HEK293 (cell line): ENCODE measurements around the gene LHX4.

Source experiments
- CTCF ChIA-PET: fragments of 350-600 bp; formaldehyde crosslinking; extraction: SDS; loops from one replicate; lab custom pipeline; 2021; ENCODE audit warnings: antibody characterized with exemption; lab: Yijun Ruan, JAX
- POLR2A ChIA-PET: fragments of 300-600 bp; formaldehyde crosslinking; extraction: SDS; loops from one replicate; lab custom pipeline; 2020; ENCODE audit warnings: antibody characterized with exemption, inconsistent platforms; lab: Yijun Ruan, JAX
- H3K27ac ChIP-seq: fragments of 200-500 bp; sonication (Bioruptor generic); 2 replicates; pipeline ENCODE4 v1.5.1; 2014; ENCODE audit warnings: low read depth, low read length, control low read depth, inconsistent platforms; ENCODE audit errors: extremely low read depth
- H3K36me3 ChIP-seq, 2 experiments: fragments of 200-500 bp in 1 of 2; sonication (Bioruptor generic) in 1 of 2; 1 replicate in 1 of 2; 2 replicates in 1 of 2; pipeline ENCODE4 v1.5.1; 2014 to 2017; ENCODE audit warnings: inconsistent platforms in 2 of 2, low read length in 2 of 2; ENCODE audit not compliant: control insufficient read depth in 2 of 2, insufficient read depth in 1 of 2
- H3K4me1 ChIP-seq: fragments of 200-500 bp; sonication (Bioruptor generic); 2 replicates; pipeline ENCODE4 v1.5.1; 2014; ENCODE audit warnings: mild to moderate bottlenecking, low read length, inconsistent platforms; ENCODE audit not compliant: control insufficient read depth, insufficient read depth
- H3K4me3 ChIP-seq: 2 replicates; pipeline ENCODE4 v1.5.1; 2011; ENCODE audit warnings: low read depth, mild to moderate bottlenecking, control low read depth, low read length, moderate library complexity
- H3K9me3 ChIP-seq: fragments of 200-500 bp; sonication (Bioruptor generic); 2 replicates; pipeline ENCODE4 v1.5.1; 2014; ENCODE audit warnings: low read depth, low read length, inconsistent platforms; ENCODE audit not compliant: control insufficient read depth, insufficient read depth
- EGR2 ChIP-seq: fragments of 450-650 bp; formaldehyde crosslinking; IDR thresholded peaks from 2 replicates; pipeline ENCODE4 v1.5.1; 2016; ENCODE audit warnings: low read depth, missing biosample characterization, missing genetic modification characterization
- IKZF3 ChIP-seq: fragments of 450-650 bp; IDR thresholded peaks from 2 replicates; pipeline ENCODE4 v1.5.0; 2018; ENCODE audit warnings: missing biosample characterization, mild to moderate bottlenecking, missing genetic modification characterization, moderate library complexity
- KLF8 ChIP-seq: fragments of 450-650 bp; formaldehyde crosslinking; IDR thresholded peaks from 2 replicates; pipeline ENCODE4 v1.5.1; 2016; ENCODE audit warnings: missing biosample characterization, missing genetic modification characterization
- OSR2 ChIP-seq: fragments of 450-650 bp; formaldehyde crosslinking; IDR thresholded peaks from 2 replicates; pipeline ENCODE4 v1.5.1; 2016; ENCODE audit warnings: missing biosample characterization, missing genetic modification characterization
- SP2 ChIP-seq: fragments of 450-650 bp; formaldehyde crosslinking; IDR thresholded peaks from 2 replicates; pipeline ENCODE4 v1.5.1; 2016; ENCODE audit warnings: missing biosample characterization, missing genetic modification characterization
- TCF7L2 ChIP-seq: IDR thresholded peaks from 2 replicates; pipeline ENCODE4 v1.6.1; 2011; ENCODE audit warnings: low read depth, mild to moderate bottlenecking, inconsistent platforms, low read length, moderate library complexity, borderline replicate concordance
- ZBTB1 ChIP-seq: fragments of 450-650 bp; formaldehyde crosslinking; IDR thresholded peaks from 2 replicates; pipeline ENCODE4 v1.5.1; 2016; ENCODE audit warnings: missing biosample characterization, missing genetic modification characterization
- ZBTB10 ChIP-seq: fragments of 450-650 bp; formaldehyde crosslinking; IDR thresholded peaks from 2 replicates; pipeline ENCODE4 v1.5.1; 2016; ENCODE audit warnings: missing biosample characterization, missing genetic modification characterization
- ZBTB11 ChIP-seq: fragments of 450-650 bp; formaldehyde crosslinking; conservative IDR thresholded peaks from 2 replicates; pipeline ENCODE4 v1.5.1; 2016; ENCODE audit warnings: low read depth, missing biosample characterization, missing genetic modification characterization
- ZBTB6 ChIP-seq: fragments of 450-650 bp; formaldehyde crosslinking; IDR thresholded peaks from 2 replicates; pipeline ENCODE4 v1.5.1; 2017; ENCODE audit warnings: missing biosample characterization, missing genetic modification characterization
- ZBTB7A ChIP-seq: fragments of 450-650 bp; formaldehyde crosslinking; IDR thresholded peaks from 2 replicates; pipeline ENCODE4 v1.5.1; 2016; ENCODE audit warnings: low read depth, missing biosample characterization, missing genetic modification characterization
- ZBTB8A ChIP-seq: fragments of 450-650 bp; formaldehyde crosslinking; IDR thresholded peaks from 2 replicates; pipeline ENCODE4 v1.5.1; 2016; ENCODE audit warnings: missing biosample characterization, missing genetic modification characterization
- ZNF335 ChIP-seq: fragments of 450-650 bp; formaldehyde crosslinking; conservative IDR thresholded peaks from 2 replicates; pipeline ENCODE4 v1.5.1; 2016; ENCODE audit warnings: missing biosample characterization, missing genetic modification characterization
- ZNF37A ChIP-seq: fragments of 450-650 bp; IDR thresholded peaks from 2 replicates; pipeline ENCODE4 v1.5.1; 2018; ENCODE audit warnings: missing biosample characterization, missing genetic modification characterization
- ZNF423 ChIP-seq: fragments of 450-650 bp; formaldehyde crosslinking; IDR thresholded peaks from 2 replicates; pipeline ENCODE4 v1.5.1; 2016; ENCODE audit warnings: missing biosample characterization, missing genetic modification characterization
- ZNF513 ChIP-seq: fragments of 450-650 bp; IDR thresholded peaks from 2 replicates; pipeline ENCODE4 v1.5.1; 2018; ENCODE audit warnings: missing biosample characterization, missing genetic modification characterization
- ZNF518A ChIP-seq: fragments of 450-650 bp; formaldehyde crosslinking; conservative IDR thresholded peaks from 2 replicates; pipeline ENCODE4 v1.5.1; 2016; ENCODE audit warnings: low read depth, missing biosample characterization, missing genetic modification characterization
- ZNF561 ChIP-seq: fragments of 450-650 bp; IDR thresholded peaks from 2 replicates; pipeline ENCODE4 v1.5.1; 2018; ENCODE audit warnings: missing biosample characterization, missing genetic modification characterization, borderline replicate concordance
- ZNF600 ChIP-seq: fragments of 450-650 bp; formaldehyde crosslinking; IDR thresholded peaks from 2 replicates; pipeline ENCODE4 v1.5.1; 2016; ENCODE audit warnings: missing biosample characterization, missing genetic modification characterization
- ZNF629 ChIP-seq: fragments of 450-650 bp; formaldehyde crosslinking; IDR thresholded peaks from 2 replicates; pipeline ENCODE4 v1.5.1; 2017; ENCODE audit warnings: missing biosample characterization, missing genetic modification characterization
- ZNF654 ChIP-seq: fragments of 450-650 bp; formaldehyde crosslinking; IDR thresholded peaks from 2 replicates; pipeline ENCODE4 v1.5.1; 2016; ENCODE audit warnings: low read depth, missing biosample characterization, missing genetic modification characterization
- ZNF776 ChIP-seq: fragments of 450-650 bp; formaldehyde crosslinking; IDR thresholded peaks from 2 replicates; pipeline ENCODE4 v1.5.0; 2017; ENCODE audit warnings: missing biosample characterization, missing genetic modification characterization, borderline replicate concordance

Gene LHX4

GRCh38 chr1:180231506-180231921 lies 1.4 kb downstream of the LHX4 start:
- Histone ChIP-seq H3K27ac (peak overlapping the region; percentile 76; the same call in 1 of the 2 replicates), H3K4me3 (peak overlapping the region; percentile 69), H3K9me3 (no peaks in the 10 kb centered on the region), H3K36me3 (no peaks in the 10 kb centered on the region), H3K4me1 (no peaks in the 10 kb centered on the region)
- CTCF ChIA-PET = interaction anchor here (0.6 to 3.0 kb wide), 12 partner anchors 10 to 251 kb away, joined by 3 to 14 read pairs (median 4); no protein-coding TSS in a partner anchor
- POLR2A ChIA-PET = interaction anchor here (0.6 to 2.2 kb wide), 7 partner anchors 8 to 777 kb away, joined by 3 to 9 read pairs (median 5); no protein-coding TSS in a partner anchor
- TF ChIP-seq EGR2 (tag by site-specific recombination) (no peak), OSR2 (tag by site-specific recombination) (peak; percentile 50), IKZF3 (tag by site-specific recombination) (peak; percentile 41), ZBTB1 (no peak), ZNF561 (tag by site-specific recombination) (0 out of 2 replicates have a peak, but pooled peaks have one; percentile 51), ZNF654 (tag by site-specific recombination) (no peak), ZBTB11 (tag by site-specific recombination) (peak; percentile 45), ZNF513 (tag by site-specific recombination) (no peak), ZNF518A (tag by site-specific recombination) (no peak), ZBTB7A (tag by site-specific recombination) (no peak), ZBTB10 (tag by site-specific recombination) (0 out of 2 replicates have a peak, but pooled peaks have one; percentile 53), ZNF335 (tag by site-specific recombination) (peak; percentile 78), ZNF600 (tag by site-specific recombination) (no peak), TCF7L2 (0 out of 2 replicates have a peak, but pooled peaks have one; percentile 33), KLF8 (tag by site-specific recombination) (no peak), ZNF423 (tag by site-specific recombination) (peak; percentile 86), SP2 (tag by site-specific recombination) (peak; percentile 44), ZBTB8A (tag by site-specific recombination) (peak; percentile 74; the same call in 1 of the 2 replicates), ZNF776 (tag by site-specific recombination) (no peak), ZNF37A (tag by site-specific recombination) (no peak), ZNF629 (tag by site-specific recombination) (no peak), ZBTB6 (tag by site-specific recombination) (no peak)
